ENCODE measurements around the gene CLASP1. TPM values are rescaled to one million over a fixed set of nuclear protein-coding genes. Genes with fewer than 3 reads are reported as not detected.
"Not testable (repeated sequence)": the region's sequence is repeated elsewhere in the genome, so short reads cannot be mapped to it uniquely, and the experiment has no call there.

Gene CLASP1
- total RNA-seq, 1 donor from 2014 or later: 163 TPM

DNA sequence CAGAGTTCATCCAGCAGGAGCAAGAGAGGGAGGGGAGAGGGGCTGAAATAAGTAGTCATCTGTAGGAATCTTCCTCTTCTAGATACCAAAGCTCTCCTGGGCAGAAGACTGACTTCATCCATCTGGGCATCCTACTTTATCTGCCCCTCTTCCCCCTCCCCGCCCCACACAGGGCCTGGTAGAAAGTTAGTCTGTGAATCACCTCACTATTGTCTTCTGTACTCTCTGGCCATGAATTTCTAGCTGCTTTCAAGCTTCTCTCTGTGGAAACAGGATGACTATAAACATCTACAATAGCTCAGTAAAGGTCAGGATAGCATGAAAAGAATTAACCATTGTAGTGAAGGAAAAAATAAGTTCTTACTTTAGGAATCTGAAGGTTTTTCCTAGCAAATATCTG, 166.2 kb downstream of the CLASP1 start:
- Mint-ChIP-seq H3K36me3 (ENCODE audit: unreplicated experiment) (no peaks in the 10 kb centered on the region), H3K4me1 (ENCODE audit: low read depth, unreplicated experiment) (peaks cover 8% of the 10 kb centered on the region), H3K9me3 (ENCODE audit: unreplicated experiment) (peaks cover 6% of the 10 kb centered on the region), H3K27me3 (ENCODE audit: unreplicated experiment) (no peaks in the 10 kb centered on the region), H3K27ac (ENCODE audit: unreplicated experiment) (no peak overlapping the region), H3K4me3 (ENCODE audit: unreplicated experiment) (no peak overlapping the region)
- DNase-seq: no peak
- TF ChIP-seq, protein P1, sequence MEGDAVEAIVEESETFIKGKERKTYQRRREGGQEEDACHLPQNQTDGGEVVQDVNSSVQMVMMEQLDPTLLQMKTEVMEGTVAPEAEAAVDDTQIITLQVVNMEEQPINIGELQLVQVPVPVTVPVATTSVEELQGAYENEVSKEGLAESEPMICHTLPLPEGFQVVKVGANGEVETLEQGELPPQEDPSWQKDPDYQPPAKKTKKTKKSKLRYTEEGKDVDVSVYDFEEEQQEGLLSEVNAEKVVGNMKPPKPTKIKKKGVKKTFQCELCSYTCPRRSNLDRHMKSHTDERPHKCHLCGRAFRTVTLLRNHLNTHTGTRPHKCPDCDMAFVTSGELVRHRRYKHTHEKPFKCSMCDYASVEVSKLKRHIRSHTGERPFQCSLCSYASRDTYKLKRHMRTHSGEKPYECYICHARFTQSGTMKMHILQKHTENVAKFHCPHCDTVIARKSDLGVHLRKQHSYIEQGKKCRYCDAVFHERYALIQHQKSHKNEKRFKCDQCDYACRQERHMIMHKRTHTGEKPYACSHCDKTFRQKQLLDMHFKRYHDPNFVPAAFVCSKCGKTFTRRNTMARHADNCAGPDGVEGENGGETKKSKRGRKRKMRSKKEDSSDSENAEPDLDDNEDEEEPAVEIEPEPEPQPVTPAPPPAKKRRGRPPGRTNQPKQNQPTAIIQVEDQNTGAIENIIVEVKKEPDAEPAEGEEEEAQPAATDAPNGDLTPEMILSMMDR (IDR thresholded peaks at IDR 0.05; ENCODE audit: partially characterized antibody, unreplicated experiment): no peak

DNA sequence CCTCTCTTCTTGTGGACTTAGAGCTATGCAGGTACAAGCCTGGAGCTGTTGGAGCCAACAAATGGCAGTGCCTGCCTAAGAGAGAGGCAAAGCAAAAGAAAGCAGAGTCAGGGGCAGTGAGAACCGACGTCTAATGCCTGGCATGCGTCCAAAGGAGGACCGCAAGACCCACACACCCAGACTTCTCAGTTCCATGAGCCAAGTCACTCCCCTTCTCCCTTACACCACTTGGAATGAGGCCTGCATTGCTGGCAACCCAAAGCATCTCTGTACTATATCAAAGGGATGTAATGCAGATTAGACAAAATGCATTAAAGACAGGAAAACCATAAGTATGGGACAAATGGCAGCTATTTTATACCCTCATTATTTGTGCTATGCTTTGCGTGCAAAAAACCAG, 168.4 kb downstream of the CLASP1 start:
- H3K27me3 Mint-ChIP-seq (ENCODE audit: unreplicated experiment): peaks cover 3% of the 10 kb centered on the region
- no peak for DNase-seq
- H3K36me3 Mint-ChIP-seq (ENCODE audit: unreplicated experiment): no peaks in the 10 kb centered on the region
- H3K4me3 Mint-ChIP-seq (ENCODE audit: unreplicated experiment): no peak overlapping the region
- TF ChIP-seq, protein P1 (IDR thresholded peaks at IDR 0.05; ENCODE audit: partially characterized antibody, unreplicated experiment): no peak
- peaks cover 26% of the 10 kb centered on the region for H3K4me1 Mint-ChIP-seq (ENCODE audit: low read depth, unreplicated experiment)
- no peak overlapping the region for H3K27ac Mint-ChIP-seq (ENCODE audit: unreplicated experiment)
- H3K9me3 Mint-ChIP-seq (ENCODE audit: unreplicated experiment): peaks cover 6% of the 10 kb centered on the region

DNA sequence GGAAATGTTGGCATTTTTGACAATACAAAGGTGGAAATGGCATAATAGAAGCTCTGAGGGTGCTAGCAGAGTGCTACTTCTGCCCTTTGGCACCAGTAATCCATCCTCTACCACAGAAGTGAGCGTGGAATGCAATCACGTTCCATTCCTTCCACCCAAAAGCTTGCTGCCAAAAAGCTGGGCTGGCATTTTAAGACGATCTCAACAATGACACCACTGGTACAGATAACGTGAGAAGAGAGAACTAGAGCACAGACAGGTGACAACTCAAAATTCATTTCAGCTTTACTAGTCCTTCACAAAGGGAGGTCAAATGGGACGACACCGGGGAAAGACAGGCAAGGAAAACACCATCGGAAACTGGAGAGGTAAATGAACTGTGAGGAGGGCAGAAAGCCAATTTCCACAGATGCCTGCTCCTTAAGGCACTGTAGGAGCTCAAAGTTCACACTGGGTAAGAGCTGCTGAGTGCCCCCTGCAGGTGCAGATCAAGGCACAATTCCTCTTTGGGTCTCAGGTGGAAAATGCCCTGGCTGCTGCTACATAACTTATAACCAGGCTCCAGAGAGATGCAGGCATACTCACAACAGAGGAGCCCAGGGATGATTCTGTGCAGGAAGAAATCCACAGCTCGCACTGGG, 169.3 kb downstream of the CLASP1 start:
- H3K4me1 Mint-ChIP-seq (ENCODE audit: low read depth, unreplicated experiment): peaks cover 26% of the 10 kb centered on the region
- no peak overlapping the region for H3K27ac Mint-ChIP-seq (ENCODE audit: unreplicated experiment)
- no peak overlapping the region for H3K4me3 Mint-ChIP-seq (ENCODE audit: unreplicated experiment)

DNA sequence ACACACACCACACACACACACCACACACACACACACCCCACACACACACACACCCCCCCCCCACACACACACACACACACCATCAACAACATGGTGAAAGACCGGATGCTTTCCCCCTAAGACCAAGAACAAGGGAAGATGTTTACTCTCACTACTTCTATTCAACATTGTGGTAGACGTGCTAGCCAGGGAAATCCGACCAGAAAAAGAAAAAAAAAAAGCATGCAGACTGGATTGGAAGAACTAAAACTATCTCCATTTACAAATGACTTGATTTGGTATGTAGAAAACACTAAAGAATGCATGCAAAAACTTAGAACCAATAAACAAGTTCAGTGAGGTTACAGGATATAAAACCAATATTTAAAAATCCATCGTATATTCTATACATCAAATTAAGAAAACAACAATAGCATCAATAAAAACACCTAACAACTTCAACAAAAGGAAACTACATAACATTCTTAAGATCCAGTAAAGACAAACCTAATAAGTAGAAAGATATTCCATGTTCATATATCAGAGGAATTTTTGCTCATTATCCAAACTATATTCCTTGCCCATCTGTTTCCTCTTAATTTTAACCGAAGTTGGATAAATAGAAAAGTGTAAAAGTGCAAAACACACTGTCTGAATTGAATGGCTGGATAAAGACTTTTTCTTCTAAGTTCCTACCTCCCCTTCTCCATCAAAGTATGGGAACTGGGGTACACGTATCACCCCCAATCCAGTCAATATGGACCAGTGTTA, 170.1 kb downstream of the CLASP1 start:
- Mint-ChIP-seq H3K36me3 (ENCODE audit: unreplicated experiment) (no peaks in the 10 kb centered on the region), H3K27ac (ENCODE audit: unreplicated experiment) (no peak overlapping the region), H3K4me3 (ENCODE audit: unreplicated experiment) (no peak overlapping the region), H3K9me3 (ENCODE audit: unreplicated experiment) (peaks cover 4% of the 10 kb centered on the region), H3K4me1 (ENCODE audit: low read depth, unreplicated experiment) (peaks cover 26% of the 10 kb centered on the region), H3K27me3 (ENCODE audit: unreplicated experiment) (peaks cover 4% of the 10 kb centered on the region)
- no peak for DNase-seq
- TF ChIP-seq, protein P1 (IDR thresholded peaks at IDR 0.05; ENCODE audit: partially characterized antibody, unreplicated experiment): no peak

More for the DNA sequence above, 169.3 kb downstream of the CLASP1 start:
- no peak for DNase-seq
- peaks cover 6% of the 10 kb centered on the region for H3K9me3 Mint-ChIP-seq (ENCODE audit: unreplicated experiment)
- peaks cover 3% of the 10 kb centered on the region for H3K27me3 Mint-ChIP-seq (ENCODE audit: unreplicated experiment)
- TF ChIP-seq, protein P1 (IDR thresholded peaks at IDR 0.05; ENCODE audit: partially characterized antibody, unreplicated experiment): no peak
- H3K36me3 Mint-ChIP-seq (ENCODE audit: unreplicated experiment): no peaks in the 10 kb centered on the region

DNA sequence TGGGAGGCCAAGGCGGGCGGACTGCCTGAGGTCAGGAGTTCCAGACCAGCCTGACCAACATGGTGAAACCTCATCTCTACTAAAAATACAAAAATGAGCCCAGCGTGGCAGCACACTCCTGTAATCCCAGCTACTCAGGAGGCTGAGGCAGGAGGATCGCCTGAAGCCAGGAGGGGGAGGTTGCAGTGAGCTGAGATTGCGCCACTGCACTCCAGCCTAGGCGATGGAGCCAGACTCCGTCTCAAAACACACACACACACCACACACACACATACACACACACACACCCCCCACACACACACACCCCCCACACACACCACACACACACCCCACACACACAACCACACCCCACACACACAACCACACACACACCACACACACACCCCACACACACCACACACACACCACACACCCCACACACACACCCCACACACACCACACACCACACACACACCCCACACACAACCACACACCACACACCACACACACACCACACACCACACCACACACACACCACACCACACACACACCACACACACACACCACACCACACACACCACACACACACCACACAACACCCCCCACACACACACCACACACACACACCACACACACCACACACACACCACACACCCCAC, 170.8 kb downstream of the CLASP1 start:
- not testable (repeated sequence) for H3K27me3 Mint-ChIP-seq (ENCODE audit: unreplicated experiment); DNase-seq; H3K36me3 Mint-ChIP-seq (ENCODE audit: unreplicated experiment); H3K4me3 Mint-ChIP-seq (ENCODE audit: unreplicated experiment); H3K27ac Mint-ChIP-seq (ENCODE audit: unreplicated experiment); H3K9me3 Mint-ChIP-seq (ENCODE audit: unreplicated experiment)
- H3K4me1 Mint-ChIP-seq (ENCODE audit: low read depth, unreplicated experiment): peaks cover 30% of the 10 kb centered on the region

Measured in glutamatergic neuron (in vitro differentiated cells).